Vagina (tissue), 2 donors: ENCODE data around the gene GFER. TPM values are rescaled to one million over a fixed set of nuclear protein-coding genes. Genes with fewer than 3 reads are reported as not detected.

Experiments used
- DNase-seq, 2 donors: peaks; one replicate each; pipeline ENCODE4 v3.0.0-alpha.2; 2017; ENCODE audit errors: extremely low spot score in 2 of 2
- H3K27ac ChIP-seq: fragments of 200-600 bp; sonication (generic); one replicate; pipeline ENCODE4 v1.5.1; 2019
- H3K27me3 ChIP-seq: fragments of 200-600 bp; sonication (generic); one replicate; pipeline ENCODE4 v1.5.1; 2019
- H3K36me3 ChIP-seq, 2 donors: fragments of 200-600 bp; sonication (generic); one replicate each; pipeline ENCODE4 v1.5.1; 2017 to 2019
- H3K4me1 ChIP-seq: fragments of 200-600 bp; sonication (generic); one replicate; pipeline ENCODE4 v1.5.1; 2019
- H3K4me3 ChIP-seq, 2 donors: fragments of 200-600 bp; sonication (generic); 1 replicate in 1 of 2; 2 replicates in 1 of 2; pipeline ENCODE4 v1.5.1; 2016 to 2019
- H3K9me3 ChIP-seq: fragments of 200-600 bp; sonication (generic); one replicate; pipeline ENCODE4 v1.5.1; 2019
- POLR2A ChIP-seq, 2 donors: fragments of 450-650 bp; IDR thresholded peaks; one replicate each; pipeline ENCODE4 v1.6.1; 2017; ENCODE audit warnings: antibody characterized with exemption in 2 of 2, mild to moderate bottlenecking in 2 of 2, moderate library complexity in 2 of 2
- POLR2AphosphoS5 ChIP-seq, 2 donors: sonication (generic); formaldehyde crosslinking; IDR thresholded peaks; one replicate each; pipeline ENCODE4 v1.9.0; 2017; ENCODE audit warnings: antibody characterized with exemption in 2 of 2, mild to moderate bottlenecking in 2 of 2, low read depth in 1 of 2; ENCODE audit not compliant: insufficient read depth in 1 of 2
- intact Hi-C: fragments of 100-400 bp; cut with DNase I; formaldehyde crosslinking; loops from one replicate; pipeline ENCODE4 v1.15.1; 2023
- total RNA-seq: library from RNA; depleted of rRNA; stranded (reverse); fragments of >200 nt; gene quantifications from one replicate; pipeline ENCODE4 v1.2.3, GENCODE V29; 2016
- TF ChIP-seq, protein P1 (sequence below), 3 experiments: fragments of 450-650 bp in 2 of 3; fragments of 200-600 bp in 1 of 3; sonication (generic) in 1 of 3; IDR thresholded peaks; one replicate each; pipeline ENCODE4 v1.5.1; 2017 to 2019; ENCODE audit warnings: antibody characterized with exemption in 3 of 3, mild to moderate bottlenecking in 2 of 3, moderate library complexity in 2 of 3

The GFER gene
- total RNA-seq, 1 donor from 2014 or later = 11.5 TPM

DNA sequence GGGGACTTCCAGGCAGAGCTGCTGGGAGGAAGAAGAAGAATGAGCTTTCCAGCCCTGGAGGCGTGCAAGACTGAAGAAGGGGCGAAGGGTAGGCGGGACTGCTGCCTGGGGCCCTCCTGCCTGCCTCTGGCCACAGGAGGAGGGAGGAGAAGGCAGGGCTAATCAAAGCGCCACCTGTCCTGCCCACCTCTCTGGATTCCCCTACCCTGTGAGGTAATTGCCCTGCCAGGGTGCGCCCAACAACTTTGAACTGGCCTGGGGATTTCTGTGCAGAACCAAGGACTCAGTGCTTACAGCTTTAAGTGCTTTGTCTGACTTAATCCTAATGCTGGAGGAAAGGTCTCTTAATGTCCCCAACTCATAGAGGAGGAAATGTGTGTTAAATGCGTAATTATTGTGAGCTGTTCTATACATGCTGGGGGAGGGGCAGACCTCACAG, 2.6 kb upstream of the GFER start, which contains the start of gene NOXO1:
Gene NOXO1 (minus strand): TSS at position 72 of the 439 bp plus-strand sequence. CDS start 290 bp downstream, outside the sequence.
- TF ChIP-seq, protein P1, sequence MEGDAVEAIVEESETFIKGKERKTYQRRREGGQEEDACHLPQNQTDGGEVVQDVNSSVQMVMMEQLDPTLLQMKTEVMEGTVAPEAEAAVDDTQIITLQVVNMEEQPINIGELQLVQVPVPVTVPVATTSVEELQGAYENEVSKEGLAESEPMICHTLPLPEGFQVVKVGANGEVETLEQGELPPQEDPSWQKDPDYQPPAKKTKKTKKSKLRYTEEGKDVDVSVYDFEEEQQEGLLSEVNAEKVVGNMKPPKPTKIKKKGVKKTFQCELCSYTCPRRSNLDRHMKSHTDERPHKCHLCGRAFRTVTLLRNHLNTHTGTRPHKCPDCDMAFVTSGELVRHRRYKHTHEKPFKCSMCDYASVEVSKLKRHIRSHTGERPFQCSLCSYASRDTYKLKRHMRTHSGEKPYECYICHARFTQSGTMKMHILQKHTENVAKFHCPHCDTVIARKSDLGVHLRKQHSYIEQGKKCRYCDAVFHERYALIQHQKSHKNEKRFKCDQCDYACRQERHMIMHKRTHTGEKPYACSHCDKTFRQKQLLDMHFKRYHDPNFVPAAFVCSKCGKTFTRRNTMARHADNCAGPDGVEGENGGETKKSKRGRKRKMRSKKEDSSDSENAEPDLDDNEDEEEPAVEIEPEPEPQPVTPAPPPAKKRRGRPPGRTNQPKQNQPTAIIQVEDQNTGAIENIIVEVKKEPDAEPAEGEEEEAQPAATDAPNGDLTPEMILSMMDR (IDR thresholded peaks at IDR 0.05) = no peak
- TF ChIP-seq POLR2A (IDR thresholded peaks at IDR 0.05) (no peak), POLR2AphosphoS5 (IDR thresholded peaks at IDR 0.05; ENCODE audit: insufficient read depth in 1 of 2, low read depth in 1 of 2) (no peak)
- H3K4me3 ChIP-seq = peak within 1 kb of the TSS in 1 of 2 donors; percentile 26
- DNase-seq = no peak
- intact Hi-C loops = no loop called here
- H3K27ac ChIP-seq = no peak within 1 kb of the TSS
- no peaks in the 10 kb centered on the region for H3K9me3 ChIP-seq
- peaks cover 30% of the 10 kb centered on the region for H3K4me1 ChIP-seq
- H3K27me3 ChIP-seq = no peaks in the 10 kb centered on the region
- peaks cover 0 to 28% of the 10 kb centered on the region in 2 donors for H3K36me3 ChIP-seq

DNA sequence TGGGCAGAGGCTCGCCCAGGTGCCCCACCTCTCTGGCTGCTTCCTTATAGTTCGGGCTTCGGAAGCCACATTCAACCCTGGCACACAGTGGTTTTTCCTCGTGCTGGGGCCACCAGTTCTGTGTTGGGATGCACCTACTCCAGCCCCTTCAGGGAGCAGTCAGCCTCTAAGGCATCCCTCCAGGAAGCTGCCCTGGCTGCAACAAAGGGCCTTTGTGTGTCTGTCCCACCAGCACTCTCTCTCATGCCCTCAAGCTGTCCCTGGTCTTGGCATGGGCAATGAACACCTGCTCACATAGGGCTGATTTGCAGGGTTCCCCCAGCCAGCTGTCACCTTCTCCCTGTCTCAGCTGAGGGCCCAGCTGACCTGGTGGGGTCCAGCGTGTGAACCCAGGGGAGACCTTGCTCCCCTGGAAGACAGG, 2.0 kb upstream of the GFER start:
- TF ChIP-seq POLR2AphosphoS5 (IDR thresholded peaks at IDR 0.05; ENCODE audit: insufficient read depth in 1 of 2, low read depth in 1 of 2) = no peak
- no peak for TF ChIP-seq POLR2A (IDR thresholded peaks at IDR 0.05)
- TF ChIP-seq, protein P1 (IDR thresholded peaks at IDR 0.05) = no peak

GRCh38 chr16:1982991-1983543, 926 bp upstream of the GFER start:
- Histone ChIP-seq H3K4me1 (peaks cover 30% of the 10 kb centered on the region), H3K27me3 (no peaks in the 10 kb centered on the region), H3K4me3 (peak overlapping the region; percentile 59 to 87), H3K36me3 (peaks cover 0 to 18% of the 10 kb centered on the region in 2 donors), H3K9me3 (no peaks in the 10 kb centered on the region), H3K27ac (no peak overlapping the region)
- no peak for DNase-seq
- no peak for TF ChIP-seq POLR2AphosphoS5 (IDR thresholded peaks at IDR 0.05; ENCODE audit: insufficient read depth in 1 of 2, low read depth in 1 of 2)
- TF ChIP-seq, protein P1 (IDR thresholded peaks at IDR 0.05) = no peak
- intact Hi-C loops = no loop called here

More for the DNA sequence above, 2.0 kb upstream of the GFER start:
- Histone ChIP-seq H3K4me3 (no peak overlapping the region), H3K9me3 (no peaks in the 10 kb centered on the region), H3K27ac (no peak overlapping the region), H3K4me1 (peaks cover 30% of the 10 kb centered on the region), H3K36me3 (peaks cover 0 to 27% of the 10 kb centered on the region in 2 donors), H3K27me3 (no peaks in the 10 kb centered on the region)
- DNase-seq = no peak
- intact Hi-C loops = no loop called here

DNA sequence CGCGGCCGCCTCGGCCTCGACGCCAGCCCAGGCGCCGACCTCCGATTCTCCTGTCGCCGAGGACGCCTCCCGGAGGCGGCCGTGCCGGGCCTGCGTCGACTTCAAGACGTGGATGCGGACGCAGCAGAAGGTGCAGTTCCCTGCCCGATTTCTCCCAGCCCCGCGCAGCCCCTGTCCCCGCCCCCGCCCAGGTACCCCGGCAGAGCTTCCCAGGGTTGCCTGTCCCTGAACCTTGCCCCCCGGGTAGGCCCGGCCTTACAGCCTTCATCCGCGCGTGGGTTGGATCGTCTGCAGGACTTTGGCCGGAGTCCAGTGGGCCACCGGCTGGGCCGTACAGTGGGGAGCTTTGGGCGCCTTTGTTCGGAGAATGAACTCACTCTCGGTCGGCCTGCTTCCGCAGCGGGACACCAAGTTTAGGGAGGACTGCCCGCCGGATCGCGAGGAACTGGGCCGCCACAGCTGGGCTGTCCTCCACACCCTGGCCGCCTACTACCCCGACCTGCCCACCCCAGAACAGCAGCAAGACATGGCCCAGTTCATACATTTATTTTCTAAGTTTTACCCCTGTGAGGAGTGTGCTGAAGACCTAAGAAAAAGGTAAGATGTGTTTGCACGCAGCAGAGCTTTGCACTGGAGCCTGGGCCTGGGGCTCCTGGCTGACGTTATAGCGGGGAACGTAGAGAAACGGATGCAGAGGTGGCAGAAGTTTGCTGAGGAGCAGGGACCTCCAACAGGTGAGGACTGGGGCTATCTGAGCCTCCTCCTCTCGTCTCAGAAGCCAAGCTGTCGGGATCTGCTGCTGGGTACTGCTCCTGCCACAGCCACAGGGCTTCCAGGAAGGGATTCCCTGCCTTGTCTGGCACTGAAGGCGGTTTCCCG, 593 bp downstream of the GFER start:
- H3K4me3 ChIP-seq = peak overlapping the region; percentile 59 to 87
- peaks cover 28% of the 10 kb centered on the region for H3K4me1 ChIP-seq
- intact Hi-C loops = no loop called here
- H3K27ac ChIP-seq = peak overlapping the region; percentile 53
- peaks cover 0 to 13% of the 10 kb centered on the region in 2 donors for H3K36me3 ChIP-seq
- no peak for DNase-seq
- TF ChIP-seq POLR2A (IDR thresholded peaks at IDR 0.05) = no peak
- no peak for TF ChIP-seq POLR2AphosphoS5 (IDR thresholded peaks at IDR 0.05; ENCODE audit: insufficient read depth in 1 of 2, low read depth in 1 of 2)
- TF ChIP-seq, protein P1 (IDR thresholded peaks at IDR 0.05) = no peak
- H3K27me3 ChIP-seq = no peaks in the 10 kb centered on the region
- H3K9me3 ChIP-seq = no peaks in the 10 kb centered on the region
